Measurements from ENCODE around the gene ARID4B. TPM values are rescaled to one million over a fixed set of nuclear protein-coding genes. Genes with fewer than 3 reads are reported as not detected.
A peak's percentile ranks its signal among the peaks of the same experiment; 100 is the strongest.

ARID4B gene
- total RNA-seq, 1 experiment from 2014 or later: 28.3 TPM

GRCh38 chr1:235328271-235329138, 526 bp upstream of the ARID4B start, which contains the start of gene GGPS1:
TSS of gene GGPS1 (plus strand) at chr1:235328570. CDS start at chr1:235335265, 6,695 bp downstream.
- RAD21 ChIA-PET (ENCODE audit: low non-redundant PET in 1 of 2, low total read pairs in 2 of 2, uncharacterized antibody in 2 of 2, unreplicated experiment in 2 of 2): interaction anchor here (0.5 to 1.4 kb wide), 2 partner anchors 25 to 87 kb away, joined by 5 read pairs; no protein-coding TSS in a partner anchor
- Histone ChIP-seq H3K36me3 (ENCODE audit: control insufficient read depth in 1 of 2, insufficient read depth in 2 of 2, low read length in 2 of 2) (no peaks in the 10 kb centered on the region), H3K79me2 (ENCODE audit: insufficient read depth, low read length) (peaks cover 90% of the 10 kb centered on the region), H2AFZ (ENCODE audit: low read depth, low read length, poor library complexity, severe bottlenecking) (peak within 1 kb of the TSS; percentile 46), H3K4me1 (ENCODE audit: control insufficient read depth in 1 of 2, insufficient read depth in 2 of 2, low read length in 2 of 2) (peaks cover 3 to 22% of the 10 kb centered on the region in 2 experiments; a peak in 3 of 4 replicates), H3K4me3 (replicated peaks in 1 of 2; ENCODE audit: low read depth in 1 of 2, low read length in 2 of 2) (peak within 1 kb of the TSS; percentile 95 to 99), H3K27me3 (ENCODE audit: insufficient read depth, low read length) (no peaks in the 10 kb centered on the region), H3K9me2 (ENCODE audit: insufficient read depth) (no peaks in the 10 kb centered on the region), H3K9me3 (ENCODE audit: control insufficient read depth in 1 of 2, insufficient read depth in 1 of 2, low read depth in 1 of 2, low read length in 2 of 2) (no peaks in the 10 kb centered on the region), H3K4me2 (ENCODE audit: low read length) (peak within 1 kb of the TSS; percentile 96), H3K9ac (ENCODE audit: low read length) (peak within 1 kb of the TSS; percentile 95), H3K27ac (ENCODE audit: low read depth, low read length) (peak within 1 kb of the TSS; percentile 92), H4K20me1 (ENCODE audit: insufficient read depth) (no peaks in the 10 kb centered on the region)
- ATAC-seq: peak; percentile 85
- no TSS peak for BruUV-seq (replicated peaks)
- POLR2A ChIA-PET: interaction anchor here (1.0 to 1.8 kb wide), 5 partner anchors 11 to 92 kb away, joined by 3 to 10 read pairs (median 3); partner anchors contain the start of gene TBCE
- peak; percentile 79; the same call in 1 of the 2 replicates for TF ChIP-seq SIN3A (IDR thresholded peaks at IDR 0.05; ENCODE audit: low read depth)
- no peak for TF ChIP-seq RAD21 (IDR thresholded peaks at IDR 0.05; ENCODE audit: low read depth)
- no peak for TF ChIP-seq SRF (IDR thresholded peaks at IDR 0.05; ENCODE audit: low read depth)
- peak; percentile 94 for TF ChIP-seq SP1 (IDR thresholded peaks at IDR 0.05; ENCODE audit: low read depth)
- TF ChIP-seq CEBPB (IDR thresholded peaks at IDR 0.05; ENCODE audit: low read depth): no peak
- TF ChIP-seq TCF7L2 (IDR thresholded peaks at IDR 0.05; ENCODE audit: borderline replicate concordance, extremely low read depth, insufficient read depth, insufficient read length): no peak
- TF ChIP-seq ZFX (IDR thresholded peaks at IDR 0.05): no peak
- peak; percentile 77 for TF ChIP-seq YY1 (IDR thresholded peaks at IDR 0.05; ENCODE audit: extremely low read depth, insufficient replicate concordance, low read depth, low read length)
- TF ChIP-seq, protein P1, sequence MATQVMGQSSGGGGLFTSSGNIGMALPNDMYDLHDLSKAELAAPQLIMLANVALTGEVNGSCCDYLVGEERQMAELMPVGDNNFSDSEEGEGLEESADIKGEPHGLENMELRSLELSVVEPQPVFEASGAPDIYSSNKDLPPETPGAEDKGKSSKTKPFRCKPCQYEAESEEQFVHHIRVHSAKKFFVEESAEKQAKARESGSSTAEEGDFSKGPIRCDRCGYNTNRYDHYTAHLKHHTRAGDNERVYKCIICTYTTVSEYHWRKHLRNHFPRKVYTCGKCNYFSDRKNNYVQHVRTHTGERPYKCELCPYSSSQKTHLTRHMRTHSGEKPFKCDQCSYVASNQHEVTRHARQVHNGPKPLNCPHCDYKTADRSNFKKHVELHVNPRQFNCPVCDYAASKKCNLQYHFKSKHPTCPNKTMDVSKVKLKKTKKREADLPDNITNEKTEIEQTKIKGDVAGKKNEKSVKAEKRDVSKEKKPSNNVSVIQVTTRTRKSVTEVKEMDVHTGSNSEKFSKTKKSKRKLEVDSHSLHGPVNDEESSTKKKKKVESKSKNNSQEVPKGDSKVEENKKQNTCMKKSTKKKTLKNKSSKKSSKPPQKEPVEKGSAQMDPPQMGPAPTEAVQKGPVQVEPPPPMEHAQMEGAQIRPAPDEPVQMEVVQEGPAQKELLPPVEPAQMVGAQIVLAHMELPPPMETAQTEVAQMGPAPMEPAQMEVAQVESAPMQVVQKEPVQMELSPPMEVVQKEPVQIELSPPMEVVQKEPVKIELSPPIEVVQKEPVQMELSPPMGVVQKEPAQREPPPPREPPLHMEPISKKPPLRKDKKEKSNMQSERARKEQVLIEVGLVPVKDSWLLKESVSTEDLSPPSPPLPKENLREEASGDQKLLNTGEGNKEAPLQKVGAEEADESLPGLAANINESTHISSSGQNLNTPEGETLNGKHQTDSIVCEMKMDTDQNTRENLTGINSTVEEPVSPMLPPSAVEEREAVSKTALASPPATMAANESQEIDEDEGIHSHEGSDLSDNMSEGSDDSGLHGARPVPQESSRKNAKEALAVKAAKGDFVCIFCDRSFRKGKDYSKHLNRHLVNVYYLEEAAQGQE (IDR thresholded peaks at IDR 0.05; ENCODE audit: low read depth): no peak
- peak; percentile 94 for TF ChIP-seq POLR2A (IDR thresholded peaks at IDR 0.05; ENCODE audit: borderline replicate concordance, extremely low read depth, insufficient read depth, insufficient read length)
- TF ChIP-seq EGR1 (IDR thresholded peaks at IDR 0.05; ENCODE audit: low read depth): peak; percentile 99
- TF ChIP-seq EZH2 (IDR thresholded peaks at IDR 0.05): no peak
- no peak for TF ChIP-seq JUND (IDR thresholded peaks at IDR 0.05)
- peak; percentile 32; the same call in 1 of the 2 replicates for TF ChIP-seq CBX3 (IDR thresholded peaks at IDR 0.05; ENCODE audit: low read depth)
- TF ChIP-seq, protein P2, sequence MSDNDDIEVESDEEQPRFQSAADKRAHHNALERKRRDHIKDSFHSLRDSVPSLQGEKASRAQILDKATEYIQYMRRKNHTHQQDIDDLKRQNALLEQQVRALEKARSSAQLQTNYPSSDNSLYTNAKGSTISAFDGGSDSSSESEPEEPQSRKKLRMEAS (IDR thresholded peaks at IDR 0.05): peak; percentile 3; the same call in 1 of the 2 replicates
- TF ChIP-seq CTCF (IDR thresholded peaks at IDR 0.05 in 2 of 3, conservative IDR thresholded peaks at IDR 0.05 in 1 of 3; ENCODE audit: borderline replicate concordance in 1 of 3, insufficient read depth in 1 of 3, low read depth in 2 of 3, low read length in 2 of 3): peak in 1 of 3 experiments; percentile 20; a peak in 1 of 6 replicates
- TF ChIP-seq POLR2AphosphoS5 (IDR thresholded peaks at IDR 0.05; ENCODE audit: low read depth, low read length): peak; percentile 97
- TF ChIP-seq, protein P3, sequence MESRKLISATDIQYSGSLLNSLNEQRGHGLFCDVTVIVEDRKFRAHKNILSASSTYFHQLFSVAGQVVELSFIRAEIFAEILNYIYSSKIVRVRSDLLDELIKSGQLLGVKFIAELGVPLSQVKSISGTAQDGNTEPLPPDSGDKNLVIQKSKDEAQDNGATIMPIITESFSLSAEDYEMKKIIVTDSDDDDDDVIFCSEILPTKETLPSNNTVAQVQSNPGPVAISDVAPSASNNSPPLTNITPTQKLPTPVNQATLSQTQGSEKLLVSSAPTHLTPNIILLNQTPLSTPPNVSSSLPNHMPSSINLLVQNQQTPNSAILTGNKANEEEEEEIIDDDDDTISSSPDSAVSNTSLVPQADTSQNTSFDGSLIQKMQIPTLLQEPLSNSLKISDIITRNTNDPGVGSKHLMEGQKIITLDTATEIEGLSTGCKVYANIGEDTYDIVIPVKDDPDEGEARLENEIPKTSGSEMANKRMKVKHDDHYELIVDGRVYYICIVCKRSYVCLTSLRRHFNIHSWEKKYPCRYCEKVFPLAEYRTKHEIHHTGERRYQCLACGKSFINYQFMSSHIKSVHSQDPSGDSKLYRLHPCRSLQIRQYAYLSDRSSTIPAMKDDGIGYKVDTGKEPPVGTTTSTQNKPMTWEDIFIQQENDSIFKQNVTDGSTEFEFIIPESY (IDR thresholded peaks at IDR 0.05; ENCODE audit: extremely low read depth, insufficient replicate concordance, low read length): peak; percentile 40
- DNase-seq (ENCODE audit: low read depth, low spot score): peak; percentile 100
- intact Hi-C loops (cut with micrococcal nuclease): loop anchor here (1.0 to 5.0 kb wide), 4 partner anchors 39 to 176 kb away; partner anchors contain the start of genes B3GALNT2 and TBCE
- CTCF ChIA-PET: interaction anchor here (1.2 to 1.8 kb wide), 2 partner anchors 87 to 88 kb away, joined by 3 to 4 read pairs; no protein-coding TSS in a partner anchor
